HCT116 (cell line): ENCODE results near the gene CPA5. TPM values are rescaled to one million over a fixed set of nuclear protein-coding genes. Genes with fewer than 3 reads are reported as not detected.

Experiments
- ATAC-seq: fragments of 200-7000 bp; cut with Tn5 transposase; 2 replicates; pipeline ENCODE4 v1.9.1; 2020; ENCODE audit warnings: mild to moderate bottlenecking, moderate library complexity
- BruUV-seq: library from RNA; stranded (reverse); fragments of 400-500 nt; replicated peaks from 2 replicates; lab custom pipeline; 2021; lab: Mats Ljungman, UMichigan
- CTCF ChIA-PET: fragments of 300-600 bp; sonication (Branson Sonifier 250); formaldehyde crosslinking; loops from one replicate; lab custom pipeline; 2021; ENCODE audit warnings: antibody characterized with exemption; lab: Charles Lee
- POLR2A ChIA-PET: fragments of 300-600, 350-600 bp; sonication (Branson Sonifier 250); formaldehyde crosslinking; loops from one replicate; lab custom pipeline; 2021; ENCODE audit warnings: antibody characterized with exemption; lab: Charles Lee
- RAD21 ChIA-PET, 2 experiments: fragments of 300-600 bp; sonication (Branson Sonifier 250); formaldehyde crosslinking; loops; one replicate each; lab custom pipeline; 2023; ENCODE audit warnings: low total read pairs in 2 of 2; ENCODE audit not compliant: uncharacterized antibody in 2 of 2, unreplicated experiment in 2 of 2, low non-redundant PET in 1 of 2; lab: Charles Lee
- DNase-seq: peaks from one replicate; pipeline ENCODE4 v3.0.0-alpha.2; 2010; ENCODE audit warnings: low read depth, low spot score
- H2AFZ ChIP-seq: fragments of 200-600 bp; shearing (Covaris generic), sonication (generic); 2 replicates; pipeline ENCODE4 v1.6.1; 2017; ENCODE audit warnings: low read depth, mixed run types, mixed read lengths, antibody characterized with exemption, low read length; ENCODE audit not compliant: poor library complexity, severe bottlenecking
- H3K27ac ChIP-seq: 2 replicates; pipeline ENCODE4 v1.5.1; 2012; ENCODE audit warnings: low read depth, low read length
- H3K27me3 ChIP-seq: fragments of 200-600 bp; sonication (generic); 2 replicates; pipeline ENCODE4 v1.6.1; 2016; ENCODE audit warnings: mixed run types, low read length, mixed read lengths; ENCODE audit not compliant: insufficient read depth
- H3K36me3 ChIP-seq, 2 experiments: fragments of 200-500 bp in 1 of 2; fragments of 200-600 bp in 1 of 2; sonication (Bioruptor generic) in 1 of 2; sonication (generic) in 1 of 2; 2 replicates each; pipeline versions ENCODE4 v1.5.1 to v1.6.1; 2014 to 2016; ENCODE audit warnings: low read length in 2 of 2, inconsistent platforms in 1 of 2, mixed read lengths in 1 of 2, mixed run types in 1 of 2; ENCODE audit not compliant: insufficient read depth in 2 of 2, control insufficient read depth in 1 of 2
- H3K4me1 ChIP-seq, 2 experiments: fragments of 200-600 bp in 1 of 2; sonication (generic) in 1 of 2; 2 replicates each; pipeline versions ENCODE4 v1.5.1 to v1.6.1; 2012 to 2017; ENCODE audit warnings: low read length in 2 of 2, inconsistent platforms in 1 of 2, mild to moderate bottlenecking in 1 of 2, mixed read lengths in 1 of 2, mixed run types in 1 of 2, moderate library complexity in 1 of 2; ENCODE audit not compliant: insufficient read depth in 2 of 2, control insufficient read depth in 1 of 2
- H3K4me2 ChIP-seq: fragments of 200-600 bp; sonication (generic); 2 replicates; pipeline ENCODE4 v1.6.1; 2017; ENCODE audit warnings: mixed run types, low read length, mixed read lengths
- H3K4me3 ChIP-seq, 2 experiments: fragments of 200-600 bp in 1 of 2; sonication (generic) in 1 of 2; replicated peaks in 1 of 2; 2 replicates each; pipeline ENCODE4 v1.5.1; 2011 to 2016; ENCODE audit warnings: low read length in 2 of 2, control low read depth in 1 of 2, low read depth in 1 of 2, mild to moderate bottlenecking in 1 of 2, mixed read lengths in 1 of 2, mixed run types in 1 of 2
- H3K79me2 ChIP-seq: fragments of 200-600 bp; sonication (generic); 2 replicates; pipeline ENCODE4 v1.6.1; 2017; ENCODE audit warnings: mild to moderate bottlenecking, mixed run types, low read length, moderate library complexity, mixed read lengths; ENCODE audit not compliant: insufficient read depth
- H3K9ac ChIP-seq: fragments of 200-600 bp; sonication (generic); 2 replicates; pipeline ENCODE4 v1.6.1; 2016; ENCODE audit warnings: low read length, mixed read lengths
- H3K9me2 ChIP-seq: fragments of 200-600 bp; sonication (generic), shearing (Covaris generic); 2 replicates; pipeline ENCODE4 v1.6.1; 2017; ENCODE audit warnings: mixed run types, mild to moderate bottlenecking, moderate library complexity; ENCODE audit not compliant: insufficient read depth
- H3K9me3 ChIP-seq, 2 experiments: fragments of 200-500 bp in 1 of 2; fragments of 200-600 bp in 1 of 2; sonication (Bioruptor generic) in 1 of 2; sonication (generic) in 1 of 2; 2 replicates each; pipeline ENCODE4 v1.6.1; 2014 to 2017; ENCODE audit warnings: low read length in 2 of 2, mixed read lengths in 2 of 2, inconsistent platforms in 1 of 2, low read depth in 1 of 2, mild to moderate bottlenecking in 1 of 2, mixed run types in 1 of 2, moderate library complexity in 1 of 2; ENCODE audit not compliant: control insufficient read depth in 1 of 2, insufficient read depth in 1 of 2
- H4K20me1 ChIP-seq: fragments of 200-600 bp; sonication (generic), shearing (Covaris generic); 2 replicates; pipeline ENCODE4 v1.6.1; 2017; ENCODE audit warnings: mixed run types, mild to moderate bottlenecking, moderate library complexity; ENCODE audit not compliant: insufficient read depth
- POLR2AphosphoS5 ChIP-seq: IDR thresholded peaks from 2 replicates; pipeline ENCODE4 v1.6.1; 2011; ENCODE audit warnings: mild to moderate bottlenecking, low read depth, low read length, moderate library complexity
- SP1 ChIP-seq: IDR thresholded peaks from 2 replicates; pipeline ENCODE4 v1.6.1; 2012; ENCODE audit warnings: low read depth
- YY1 ChIP-seq: IDR thresholded peaks from 2 replicates; pipeline ENCODE4 v1.6.1; 2011; ENCODE audit warnings: low read length, low read depth, moderate library complexity, mild to moderate bottlenecking; ENCODE audit not compliant: insufficient replicate concordance; ENCODE audit errors: extremely low read depth
- intact Hi-C: fragments of 100-400 bp; cut with micrococcal nuclease; formaldehyde crosslinking; loops from 2 replicates; pipeline ENCODE4 v1.10.0; 2022
- total RNA-seq: library from RNA; stranded (reverse); gene quantifications from one replicate; pipeline ENCODE4 v1.2.1, GENCODE V29; 2021; ENCODE audit not compliant: unreplicated experiment

CPA5 gene
- total RNA-seq, 1 experiment from 2014 or later, result not detected

GRCh38 chr7:130366564-130366963 lies 21.9 kb downstream of the CPA5 start:
- Histone ChIP-seq H3K4me1 (peaks cover 28 to 65% of the 10 kb centered on the region in 2 experiments), H4K20me1 (no peaks in the 10 kb centered on the region), H3K36me3 (no peaks in the 10 kb centered on the region), H3K27ac (peak overlapping the region; percentile 16; the same call in 1 of the 2 replicates), H3K27me3 (no peaks in the 10 kb centered on the region), H3K79me2 (no peaks in the 10 kb centered on the region), H3K9me3 (no peaks in the 10 kb centered on the region), H3K4me2 (peak overlapping the region; percentile 67), H3K9me2 (no peaks in the 10 kb centered on the region), H3K9ac (no peak overlapping the region; the same call in 1 of the 2 replicates), H2AFZ (no peak overlapping the region), H3K4me3 (peak overlapping the region in 1 of 2 experiments; percentile 11; a peak in 1 of 4 replicates)
- CTCF ChIA-PET, result no interaction called here
- ATAC-seq, result no peak
- RAD21 ChIA-PET, result no interaction called here
- no peak for TF ChIP-seq YY1
- no peak for DNase-seq
- POLR2A ChIA-PET, result no interaction called here
- intact Hi-C loops, result no loop called here
- BruUV-seq, result no TSS peak

GRCh38 chr7:130367088-130367755 lies 22.6 kb downstream of the CPA5 start:
- intact Hi-C loops, result no loop called here

More at GRCh38 chr7:130367088-130367755, 22.6 kb downstream of the CPA5 start:
- no peaks in the 10 kb centered on the region for H3K9me2 ChIP-seq
- no peak overlapping the region for H3K4me3 ChIP-seq
- H2AFZ ChIP-seq, result peak overlapping the region; percentile 60
- CTCF ChIA-PET, result no interaction called here
- H3K36me3 ChIP-seq, result no peaks in the 10 kb centered on the region
- peaks cover 28 to 65% of the 10 kb centered on the region in 2 experiments for H3K4me1 ChIP-seq
- no peak overlapping the region for H3K9ac ChIP-seq
- no peaks in the 10 kb centered on the region for H3K79me2 ChIP-seq
- peak overlapping the region; percentile 67 for H3K4me2 ChIP-seq
- POLR2A ChIA-PET, result no interaction called here
- RAD21 ChIA-PET, result no interaction called here
- H3K27ac ChIP-seq, result no peak overlapping the region
- ATAC-seq (no peak), DNase-seq (no peak)
- no peaks in the 10 kb centered on the region for H4K20me1 ChIP-seq
- BruUV-seq, result no TSS peak
- no peaks in the 10 kb centered on the region for H3K9me3 ChIP-seq
- TF ChIP-seq SP1 (no peak), POLR2AphosphoS5 (no peak)
- H3K27me3 ChIP-seq, result no peaks in the 10 kb centered on the region
